T-helper 1 cell treated with Interleukin-12 subunit alpha and Interleukin-12 subunit beta and Interleukin-4 antibody, amounts not matched to agents 30 μg/mL and 1 μg/mL, for 36 hours (primary cell): ENCODE measurements around the gene ERCC6.

Experiments used
- H3K27ac Mint-ChIP-seq: one replicate; pipeline ENCODE4 v1.8.0; 2021; ENCODE audit warnings: mild to moderate bottlenecking, mixed read lengths
- H3K27me3 Mint-ChIP-seq: one replicate; pipeline ENCODE4 v1.8.0; 2021; ENCODE audit warnings: low read depth, mixed read lengths
- H3K36me3 Mint-ChIP-seq: one replicate; pipeline ENCODE4 v1.8.0; 2021; ENCODE audit warnings: low read depth, mixed read lengths
- H3K4me1 Mint-ChIP-seq: one replicate; pipeline ENCODE4 v1.8.0; 2021; ENCODE audit warnings: low read depth, mixed read lengths
- H3K4me3 Mint-ChIP-seq: one replicate; pipeline ENCODE4 v1.8.0; 2021; ENCODE audit warnings: mild to moderate bottlenecking, moderate library complexity, mixed read lengths
- H3K9me3 Mint-ChIP-seq: one replicate; pipeline ENCODE4 v1.8.0; 2021; ENCODE audit warnings: mixed read lengths

ERCC6 gene

DNA sequence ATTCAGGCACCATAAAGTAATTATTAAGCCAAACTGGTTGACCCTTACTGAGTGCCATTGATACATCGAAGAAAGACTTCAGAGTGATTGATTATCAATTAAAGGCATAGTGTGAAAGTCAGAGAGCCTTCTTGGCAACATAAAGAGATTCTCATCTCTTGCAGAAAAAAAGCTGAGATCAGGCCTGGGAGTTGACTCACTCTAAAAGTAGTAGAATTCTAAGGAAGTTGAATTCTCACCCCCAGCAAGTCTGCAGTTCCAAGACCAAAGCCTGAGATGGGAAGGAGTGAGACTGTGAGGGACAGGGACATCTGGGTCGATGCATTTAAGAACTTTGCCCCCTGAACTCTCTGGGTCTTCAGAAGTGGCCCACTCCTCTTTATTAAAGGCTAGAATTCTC lies 21.6 kb upstream of the ERCC6 start:
- Mint-ChIP-seq H3K9me3 (no peaks in the 10 kb centered on the region), H3K36me3 (no peaks in the 10 kb centered on the region), H3K4me3 (no peak overlapping the region), H3K4me1 (no peaks in the 10 kb centered on the region), H3K27ac (no peak overlapping the region), H3K27me3 (peaks cover 9% of the 10 kb centered on the region)

DNA sequence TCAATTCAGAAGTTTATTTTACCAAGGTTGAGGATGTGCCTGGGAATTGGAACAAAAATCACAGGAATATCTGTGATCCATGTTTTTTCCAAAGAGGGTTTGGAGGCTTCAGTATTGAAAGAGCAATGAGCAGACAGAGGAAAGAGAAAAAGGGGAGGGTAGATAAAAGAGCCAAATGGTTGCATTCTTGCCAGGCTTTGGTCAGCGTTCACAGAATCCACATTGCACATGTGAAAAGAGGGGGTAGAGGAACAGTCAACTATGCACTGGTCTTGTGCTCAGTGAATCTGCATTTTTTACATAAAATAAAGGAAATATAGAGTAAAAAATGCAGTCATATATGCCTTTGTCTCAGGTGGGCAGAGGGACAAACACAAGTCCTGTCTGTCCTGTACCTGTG lies 20.6 kb upstream of the ERCC6 start:
- Mint-ChIP-seq H3K4me1 (no peaks in the 10 kb centered on the region), H3K27ac (no peak overlapping the region), H3K9me3 (no peaks in the 10 kb centered on the region), H3K4me3 (no peak overlapping the region), H3K36me3 (no peaks in the 10 kb centered on the region), H3K27me3 (peaks cover 8% of the 10 kb centered on the region)

DNA sequence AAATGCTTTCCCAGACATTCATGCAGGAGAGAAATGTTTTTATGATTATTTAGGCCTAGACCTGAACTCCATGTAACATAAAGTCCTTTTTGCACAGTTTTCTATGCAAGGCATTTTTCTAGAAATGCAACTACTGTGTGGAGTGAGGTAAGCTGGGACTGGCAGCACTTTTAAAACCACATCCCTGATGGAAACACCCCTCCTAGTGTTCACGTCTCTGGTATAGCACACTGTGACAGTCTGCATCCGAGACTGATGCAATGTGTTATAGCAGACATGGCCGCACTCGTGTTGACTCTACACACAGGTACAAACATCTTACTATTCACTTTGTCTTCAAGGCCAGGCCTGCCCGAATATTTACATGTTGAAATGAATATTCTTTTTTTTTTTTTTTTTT lies 19.3 kb upstream of the ERCC6 start:
- H3K27me3 Mint-ChIP-seq: peaks cover 11% of the 10 kb centered on the region

DNA sequence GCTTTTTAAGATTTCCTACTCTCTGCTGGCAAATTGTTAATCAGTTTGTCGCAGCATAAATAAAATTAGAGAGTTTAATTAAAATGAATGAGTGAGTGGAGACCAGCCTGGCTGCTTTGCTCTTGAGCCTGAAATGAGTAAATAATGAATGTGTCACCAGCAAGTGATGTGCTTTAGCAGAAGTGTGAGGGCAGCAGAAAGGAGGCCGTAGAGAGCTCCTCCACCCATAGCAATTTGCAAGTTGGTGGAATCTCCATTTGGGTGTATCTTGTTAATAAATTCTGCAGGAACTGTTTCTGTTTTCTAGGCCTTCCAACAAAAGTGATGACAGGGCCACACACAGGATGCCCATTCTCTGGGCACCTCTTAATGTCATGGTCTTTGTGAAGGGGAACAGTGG lies 18.8 kb upstream of the ERCC6 start:
- Mint-ChIP-seq H3K27ac (no peak overlapping the region), H3K4me1 (no peaks in the 10 kb centered on the region), H3K36me3 (no peaks in the 10 kb centered on the region), H3K27me3 (peaks cover 14% of the 10 kb centered on the region), H3K4me3 (no peak overlapping the region), H3K9me3 (no peaks in the 10 kb centered on the region)

More for the DNA sequence above, 19.3 kb upstream of the ERCC6 start:
- H3K4me1 Mint-ChIP-seq: no peaks in the 10 kb centered on the region
- H3K36me3 Mint-ChIP-seq: no peaks in the 10 kb centered on the region
- no peak overlapping the region for H3K4me3 Mint-ChIP-seq
- no peak overlapping the region for H3K27ac Mint-ChIP-seq
- H3K9me3 Mint-ChIP-seq: no peaks in the 10 kb centered on the region

DNA sequence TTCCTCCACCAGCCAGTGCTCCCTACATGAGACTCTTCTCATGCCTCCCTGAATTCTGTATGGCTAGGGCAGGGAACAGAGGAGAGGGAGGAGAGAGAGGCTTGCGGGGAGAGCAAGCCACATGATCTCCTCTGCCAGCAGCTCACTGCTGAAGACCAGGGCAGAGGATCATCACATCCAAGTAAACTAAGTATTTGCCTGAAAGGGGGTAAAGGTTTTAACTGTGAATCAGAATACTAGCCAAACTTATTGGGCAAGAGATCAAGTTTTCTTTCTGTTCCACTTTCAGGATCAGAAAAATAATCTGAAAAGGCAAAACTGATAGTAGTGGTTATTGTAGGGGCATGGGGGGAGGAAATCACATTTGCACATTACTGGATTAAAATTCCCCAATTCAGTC lies 17.8 kb upstream of the ERCC6 start:
- no peaks in the 10 kb centered on the region for H3K9me3 Mint-ChIP-seq
- no peaks in the 10 kb centered on the region for H3K36me3 Mint-ChIP-seq
- H3K27ac Mint-ChIP-seq: no peak overlapping the region
- no peaks in the 10 kb centered on the region for H3K4me1 Mint-ChIP-seq
- H3K27me3 Mint-ChIP-seq: peaks cover 18% of the 10 kb centered on the region
- no peak overlapping the region for H3K4me3 Mint-ChIP-seq

DNA sequence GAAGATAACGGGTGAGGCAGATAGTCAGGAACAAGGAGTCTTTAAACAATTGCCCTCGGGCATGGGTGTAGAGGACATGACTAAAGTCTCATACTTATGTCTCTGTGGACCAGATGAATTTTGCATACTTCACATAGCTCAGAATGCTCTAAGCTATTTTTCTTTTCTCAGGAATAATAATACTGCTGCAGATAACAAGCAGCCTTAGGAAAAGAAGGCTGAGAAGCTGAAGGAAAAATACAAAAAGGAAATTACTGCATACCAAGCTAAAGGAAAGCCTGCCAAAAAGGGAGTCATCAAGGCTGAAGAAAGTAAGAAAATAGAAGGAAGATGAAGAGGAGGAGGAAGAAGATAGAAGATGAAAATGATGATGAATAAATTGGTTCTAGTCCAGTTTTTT lies 13.4 kb upstream of the ERCC6 start:
- H3K27ac Mint-ChIP-seq: no peak overlapping the region
- no peaks in the 10 kb centered on the region for H3K9me3 Mint-ChIP-seq
- H3K36me3 Mint-ChIP-seq: no peaks in the 10 kb centered on the region
- peaks cover 15% of the 10 kb centered on the region for H3K27me3 Mint-ChIP-seq
- H3K4me3 Mint-ChIP-seq: no peak overlapping the region
- no peaks in the 10 kb centered on the region for H3K4me1 Mint-ChIP-seq

DNA sequence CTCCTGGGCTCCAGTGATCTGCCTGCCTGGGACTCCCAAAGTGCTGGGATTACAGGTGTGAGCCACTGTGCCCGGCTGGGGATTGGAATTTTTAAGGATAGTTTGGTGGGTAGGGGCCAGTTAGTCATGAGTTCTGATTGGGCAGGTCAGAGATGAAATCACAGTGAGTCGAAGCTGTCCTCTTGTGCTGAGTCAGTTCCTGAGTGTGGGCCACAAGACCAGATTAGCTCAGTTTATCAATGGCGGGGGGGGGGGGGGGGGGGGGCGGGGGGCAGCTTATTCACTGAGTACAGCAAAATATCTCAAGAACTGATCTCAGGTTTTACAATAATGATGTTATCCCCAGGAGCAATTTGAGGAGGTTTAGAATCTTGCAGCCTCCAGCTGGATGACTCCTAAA lies 11.6 kb upstream of the ERCC6 start:
- H3K4me3 Mint-ChIP-seq: no peak overlapping the region

DNA sequence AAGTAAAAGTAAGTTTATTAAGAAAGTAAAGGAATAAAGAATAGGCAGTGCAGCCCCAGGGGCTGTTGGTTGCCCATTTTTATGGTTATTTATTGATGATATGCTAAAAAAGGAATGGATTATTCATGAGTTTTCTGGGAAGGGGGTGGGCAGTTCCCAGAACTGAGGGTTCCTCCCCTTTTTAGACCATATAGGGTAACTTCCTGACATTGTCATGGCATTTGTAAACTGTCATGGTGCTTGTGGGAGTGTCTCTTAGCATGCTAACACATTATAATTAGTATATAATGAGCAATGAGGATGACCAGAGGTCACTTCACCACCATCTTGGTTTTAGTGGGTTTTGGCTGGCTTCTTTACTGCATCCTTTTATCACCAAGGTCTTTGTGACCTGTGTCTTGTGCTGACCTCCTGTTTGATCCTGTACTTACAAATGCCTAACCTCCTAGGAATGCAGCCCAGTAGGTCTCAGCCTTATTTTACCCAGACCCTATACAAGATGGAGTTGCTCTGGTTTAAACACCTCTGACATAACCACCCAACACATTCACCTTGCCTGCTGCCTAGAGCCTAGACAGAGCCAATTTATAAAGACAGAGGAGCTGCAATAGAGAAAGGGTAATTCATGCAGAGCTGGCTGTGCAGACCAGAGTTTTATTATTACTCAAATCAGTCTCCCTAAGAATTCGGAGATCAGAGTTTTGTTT lies 10.9 kb upstream of the ERCC6 start:
- H3K4me1 Mint-ChIP-seq: no peaks in the 10 kb centered on the region
- peaks cover 3% of the 10 kb centered on the region for H3K9me3 Mint-ChIP-seq
- peaks cover 19% of the 10 kb centered on the region for H3K27me3 Mint-ChIP-seq
- H3K36me3 Mint-ChIP-seq: peaks cover 2% of the 10 kb centered on the region
- H3K27ac Mint-ChIP-seq: no peak overlapping the region
- no peak overlapping the region for H3K4me3 Mint-ChIP-seq

More for the DNA sequence above, 11.6 kb upstream of the ERCC6 start:
- peaks cover 2% of the 10 kb centered on the region for H3K36me3 Mint-ChIP-seq
- H3K27ac Mint-ChIP-seq: no peak overlapping the region
- H3K9me3 Mint-ChIP-seq: peaks cover 3% of the 10 kb centered on the region
- H3K27me3 Mint-ChIP-seq: peaks cover 19% of the 10 kb centered on the region
- H3K4me1 Mint-ChIP-seq: no peaks in the 10 kb centered on the region

DNA sequence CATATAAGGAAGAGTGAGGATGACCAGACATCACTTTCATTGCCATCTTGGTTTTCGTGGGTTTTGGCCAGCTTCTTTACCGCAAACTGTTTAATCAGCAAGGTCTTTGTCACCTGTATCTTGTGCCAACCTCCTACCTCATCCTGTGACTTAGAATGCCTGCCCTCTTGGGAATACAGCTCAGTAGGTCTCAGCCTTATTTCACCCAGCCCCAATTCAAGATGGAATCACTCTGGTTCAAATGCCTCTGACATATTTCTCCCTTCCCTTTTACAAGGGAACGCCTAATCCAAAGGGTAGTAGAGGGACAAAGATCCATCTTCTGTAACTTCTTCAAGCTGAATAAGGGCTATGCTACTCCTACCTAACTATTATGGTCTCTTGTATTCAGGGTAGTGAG lies 4.7 kb upstream of the ERCC6 start:
- peaks cover 9% of the 10 kb centered on the region for H3K4me1 Mint-ChIP-seq
- peaks cover 2% of the 10 kb centered on the region for H3K36me3 Mint-ChIP-seq
- no peak overlapping the region for H3K27ac Mint-ChIP-seq
- H3K27me3 Mint-ChIP-seq: peaks cover 29% of the 10 kb centered on the region
- peaks cover 3% of the 10 kb centered on the region for H3K9me3 Mint-ChIP-seq
- H3K4me3 Mint-ChIP-seq: no peak overlapping the region

DNA sequence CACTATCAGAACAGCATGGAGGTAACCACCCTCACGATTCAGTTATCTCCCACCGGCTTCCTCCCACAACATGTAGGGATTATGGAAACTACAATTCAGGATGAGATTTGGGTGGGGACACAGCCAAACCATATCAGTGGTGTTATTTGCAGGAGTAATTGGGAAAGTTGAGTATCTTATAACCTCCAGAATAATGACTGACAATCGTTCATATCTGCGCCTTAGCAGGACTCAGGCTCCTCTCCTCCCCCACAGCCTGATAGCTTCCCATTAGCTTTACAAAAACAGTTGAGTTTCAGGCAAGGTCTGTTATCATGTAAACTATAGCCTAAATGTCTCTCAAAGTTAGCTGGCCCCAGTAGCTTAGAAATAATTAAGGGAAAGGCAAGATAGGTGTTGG lies 3.4 kb upstream of the ERCC6 start:
- peaks cover 3% of the 10 kb centered on the region for H3K9me3 Mint-ChIP-seq
- peaks cover 4% of the 10 kb centered on the region for H3K36me3 Mint-ChIP-seq
- H3K4me3 Mint-ChIP-seq: no peak overlapping the region
- peaks cover 16% of the 10 kb centered on the region for H3K4me1 Mint-ChIP-seq
- no peak overlapping the region for H3K27ac Mint-ChIP-seq
- peaks cover 27% of the 10 kb centered on the region for H3K27me3 Mint-ChIP-seq

DNA sequence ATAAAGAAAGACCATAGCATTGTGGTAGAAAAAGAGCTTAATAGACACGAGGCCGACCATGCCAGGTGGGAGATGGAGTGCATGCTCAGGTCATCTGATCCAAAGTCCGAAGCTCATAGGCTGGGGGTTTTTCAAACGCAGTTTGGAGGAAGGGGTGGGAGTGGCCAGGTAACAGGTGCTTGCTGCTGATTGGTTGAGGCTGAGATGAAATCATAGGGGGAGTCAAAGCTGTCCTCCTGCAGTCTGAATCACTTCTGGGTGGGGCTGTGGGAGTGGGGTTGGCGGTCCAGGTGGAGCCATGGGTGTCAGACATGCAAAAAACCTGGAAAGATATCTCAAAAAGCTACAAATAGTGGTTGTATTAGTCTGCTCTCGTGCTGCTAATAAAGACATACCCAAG lies 2.8 kb upstream of the ERCC6 start:
- peaks cover 4% of the 10 kb centered on the region for H3K36me3 Mint-ChIP-seq
- H3K4me1 Mint-ChIP-seq: peaks cover 17% of the 10 kb centered on the region
- peaks cover 3% of the 10 kb centered on the region for H3K9me3 Mint-ChIP-seq
- H3K27ac Mint-ChIP-seq: peak overlapping the region; percentile 15
- H3K27me3 Mint-ChIP-seq: peaks cover 27% of the 10 kb centered on the region
- no peak overlapping the region for H3K4me3 Mint-ChIP-seq

DNA sequence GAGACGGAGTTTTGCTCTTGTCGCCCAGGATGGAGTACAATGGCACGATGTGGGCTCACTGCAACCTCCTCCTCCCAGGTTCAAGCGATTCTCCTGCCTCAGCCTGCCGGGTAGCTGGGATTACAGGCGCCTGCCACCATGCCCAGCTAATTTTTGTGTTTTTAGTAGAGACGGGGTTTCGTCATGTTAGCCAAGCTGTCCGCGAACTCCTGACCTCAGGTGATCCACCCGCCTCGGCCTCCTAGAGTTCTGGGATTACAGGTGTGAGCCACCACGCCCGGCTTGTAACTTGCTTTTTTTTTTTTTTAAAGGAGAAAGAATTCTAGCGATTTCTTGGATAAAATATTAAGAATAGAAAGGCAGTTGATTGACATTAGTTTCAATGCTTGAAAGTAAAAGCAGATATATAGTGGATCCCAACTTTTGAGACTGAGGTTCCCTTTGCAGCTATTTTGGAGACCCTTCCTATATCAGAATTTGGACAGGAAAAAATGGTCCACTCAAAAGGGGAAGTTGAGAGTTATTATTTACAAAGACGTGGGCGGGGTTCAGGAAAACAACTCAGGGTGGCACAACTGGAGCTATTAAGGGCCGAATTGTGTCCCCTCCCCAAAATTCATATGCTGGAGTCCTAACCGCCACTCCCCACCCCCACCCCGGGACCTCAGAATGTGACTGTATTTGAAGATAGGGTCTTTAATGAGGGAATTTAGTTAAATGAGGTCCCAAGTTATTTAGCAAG lies 1.3 kb upstream of the ERCC6 start:
- Mint-ChIP-seq H3K27ac (no peak overlapping the region), H3K4me3 (no peak overlapping the region), H3K4me1 (peaks cover 27% of the 10 kb centered on the region), H3K36me3 (peaks cover 7% of the 10 kb centered on the region), H3K9me3 (no peaks in the 10 kb centered on the region), H3K27me3 (peaks cover 22% of the 10 kb centered on the region)

DNA sequence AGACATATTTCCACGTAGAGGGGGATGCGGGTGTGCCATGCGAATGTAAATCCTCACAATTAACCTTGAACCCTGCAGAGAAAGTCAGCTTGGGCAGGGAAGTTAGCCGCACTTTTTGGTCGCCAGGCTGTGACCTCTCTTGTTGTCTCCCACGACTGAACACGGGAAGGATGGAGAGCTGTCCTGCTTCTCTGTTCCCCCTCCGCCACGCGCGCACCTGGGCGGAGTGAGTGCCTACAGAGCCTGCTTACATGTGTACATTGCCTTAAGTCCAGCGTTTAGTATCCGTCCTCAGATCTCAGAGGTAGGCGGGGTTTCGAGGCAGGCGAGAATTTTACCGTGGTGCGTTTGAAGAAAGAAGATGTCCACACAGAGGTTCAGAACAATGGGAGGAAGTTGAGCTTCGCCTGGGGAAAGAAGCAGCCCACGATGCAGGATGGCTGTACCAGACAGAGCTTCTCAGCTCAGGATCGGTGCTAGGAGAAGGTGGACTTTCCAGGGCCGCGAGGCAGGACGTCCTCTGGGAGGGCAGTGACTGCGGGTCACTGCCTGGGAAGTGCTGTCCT lies 482 bp upstream of the ERCC6 start:
- no peaks in the 10 kb centered on the region for H3K9me3 Mint-ChIP-seq
- H3K27me3 Mint-ChIP-seq: peaks cover 22% of the 10 kb centered on the region
- H3K4me1 Mint-ChIP-seq: peaks cover 33% of the 10 kb centered on the region
- H3K36me3 Mint-ChIP-seq: peaks cover 11% of the 10 kb centered on the region
- peak overlapping the region; percentile 93 for H3K27ac Mint-ChIP-seq
- peak overlapping the region; percentile 92 for H3K4me3 Mint-ChIP-seq

DNA sequence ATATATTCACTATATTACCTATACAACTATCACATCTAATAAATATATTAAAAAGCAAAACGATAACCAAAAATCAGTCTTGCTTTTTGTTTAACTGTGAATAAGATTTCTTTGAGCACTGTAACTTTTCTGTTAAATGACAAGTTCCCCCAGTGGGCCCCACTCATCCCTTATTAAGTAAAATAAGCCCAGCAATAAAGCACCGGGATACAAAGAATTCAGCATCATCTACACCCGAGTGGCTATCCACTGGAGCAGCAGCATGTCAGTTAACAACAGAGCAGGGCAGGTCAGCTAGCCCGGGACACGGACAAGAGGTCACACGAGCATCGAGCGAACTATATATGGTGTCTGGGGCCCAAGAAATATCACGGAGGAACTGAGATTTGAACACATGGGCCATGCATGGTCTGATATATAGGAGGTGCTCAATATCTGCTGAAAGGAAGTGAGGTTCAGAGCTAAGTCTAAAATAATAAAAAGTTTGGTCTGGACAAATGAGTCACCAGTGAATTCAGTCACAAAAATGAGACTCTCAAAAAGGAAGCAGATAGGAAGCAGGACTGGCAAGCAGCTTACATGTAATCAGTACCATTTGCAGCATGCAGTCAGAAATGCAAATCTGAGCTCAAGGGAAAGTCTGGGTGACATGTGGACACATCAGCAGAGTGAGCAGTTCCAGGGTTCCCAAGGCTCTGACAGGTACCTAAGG lies 4.1 kb downstream of the ERCC6 start:
- peaks cover 26% of the 10 kb centered on the region for H3K36me3 Mint-ChIP-seq
- H3K4me1 Mint-ChIP-seq: peaks cover 35% of the 10 kb centered on the region
- H3K27ac Mint-ChIP-seq: no peak overlapping the region

More for the DNA sequence above, 4.1 kb downstream of the ERCC6 start:
- H3K4me3 Mint-ChIP-seq: no peak overlapping the region
- peaks cover 4% of the 10 kb centered on the region for H3K27me3 Mint-ChIP-seq
- no peaks in the 10 kb centered on the region for H3K9me3 Mint-ChIP-seq
